NCI-H748 (cell line): ENCODE measurements around the gene TMEM255B.
"Not testable (repeated sequence)": the region's sequence is repeated elsewhere in the genome, so short reads cannot be mapped to it uniquely, and the experiment has no call there.

Experiments used
- DNase-seq: peaks from one replicate; lab custom pipeline; 2025; ENCODE audit not compliant: unreplicated experiment; lab: John Stamatoyannopoulos, UW

Gene TMEM255B

GRCh38 chr13:113785051-113786010, 26.3 kb downstream of the TMEM255B start:
- no peak for DNase-seq

- no peak for DNase-seq
Measured at GRCh38 chr13:113786262-113786841, 27.3 kb downstream of the TMEM255B start.

GRCh38 chr13:113787694-113788093, 28.7 kb downstream of the TMEM255B start:
- no peak for DNase-seq

- no peak for DNase-seq
Measured at GRCh38 chr13:113788413-113789135, 29.5 kb downstream of the TMEM255B start.

GRCh38 chr13:113789167-113789566, 30.1 kb downstream of the TMEM255B start:
- DNase-seq, result no peak

GRCh38 chr13:113789931-113790330, 30.9 kb downstream of the TMEM255B start:
- not testable (repeated sequence) for DNase-seq

- no peak for DNase-seq
Measured at GRCh38 chr13:113791226-113791625, 32.2 kb downstream of the TMEM255B start.

GRCh38 chr13:113791761-113792160, 32.7 kb downstream of the TMEM255B start:
- no peak for DNase-seq

GRCh38 chr13:113792236-113792770, 33.3 kb downstream of the TMEM255B start:
- no peak for DNase-seq

- no peak for DNase-seq
Measured at GRCh38 chr13:113792886-113793717, 34.1 kb downstream of the TMEM255B start.

GRCh38 chr13:113793718-113794085, 34.7 kb downstream of the TMEM255B start:
- DNase-seq, result no peak

- DNase-seq, result no peak
Measured at GRCh38 chr13:113794086-113794485, 35.1 kb downstream of the TMEM255B start.

- no peak for DNase-seq
Measured at GRCh38 chr13:113794764-113795173, 35.7 kb downstream of the TMEM255B start.

GRCh38 chr13:113795362-113795761, 36.3 kb downstream of the TMEM255B start:
- DNase-seq, result not testable (repeated sequence)

GRCh38 chr13:113796211-113796963, 37.4 kb downstream of the TMEM255B start:
- no peak for DNase-seq

- DNase-seq, result no peak
Measured at GRCh38 chr13:113796964-113797676, 38.1 kb downstream of the TMEM255B start.

- no peak for DNase-seq
Measured at GRCh38 chr13:113798200-113798811, 39.3 kb downstream of the TMEM255B start.

- no peak for DNase-seq
Measured at GRCh38 chr13:113800576-113800926, 41.5 kb downstream of the TMEM255B start.
